Measurements from ENCODE around the gene FOXB1.

Gene FOXB1

DNA sequence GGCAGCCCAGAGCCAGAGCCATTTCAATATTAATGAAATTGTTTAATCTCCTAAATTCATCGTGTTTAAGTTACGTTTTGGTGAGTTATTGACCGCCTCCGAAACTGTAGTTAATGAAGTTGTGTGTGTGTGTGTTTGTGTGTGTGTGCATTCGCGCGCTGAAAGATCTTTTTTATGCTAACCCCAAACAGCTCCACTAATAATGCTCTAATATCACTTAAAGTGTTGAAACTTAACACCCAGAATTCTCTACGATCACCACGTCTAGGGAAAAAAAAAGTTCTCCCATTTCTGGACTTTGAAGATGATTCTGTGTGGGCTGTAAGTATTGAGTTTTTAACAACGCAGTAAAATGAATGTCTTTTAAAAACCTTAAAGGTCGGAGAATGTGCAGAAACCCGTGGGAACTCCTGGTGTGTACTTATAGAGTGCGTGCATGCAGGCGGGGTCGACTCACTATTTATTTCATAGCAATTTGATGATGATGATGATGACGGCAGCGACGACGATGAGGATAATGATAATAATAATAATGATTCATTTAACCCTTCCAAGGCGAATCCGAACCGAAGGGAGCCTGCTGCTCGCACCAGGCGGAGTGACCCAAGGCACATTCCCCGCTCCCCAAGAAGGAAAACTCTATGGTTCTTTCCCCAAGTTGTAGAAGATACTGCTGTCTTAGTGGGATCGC, 1.4 kb upstream of the FOXB1 start:
- H3K27me3 ChIP-seq (replicated peaks; ENCODE audit: control insufficient read depth, insufficient read depth, low read length), result peaks cover 6% of the 10 kb centered on the region
- no peak for DNase-seq (ENCODE audit: extremely low read depth, insufficient read length)
- no peak overlapping the region for H3K4me3 ChIP-seq (replicated peaks; ENCODE audit: low read depth, low read length)
- H3K36me3 ChIP-seq (ENCODE audit: control insufficient read depth, insufficient read depth, low read length), result no peaks in the 10 kb centered on the region
- TF ChIP-seq, protein P1, sequence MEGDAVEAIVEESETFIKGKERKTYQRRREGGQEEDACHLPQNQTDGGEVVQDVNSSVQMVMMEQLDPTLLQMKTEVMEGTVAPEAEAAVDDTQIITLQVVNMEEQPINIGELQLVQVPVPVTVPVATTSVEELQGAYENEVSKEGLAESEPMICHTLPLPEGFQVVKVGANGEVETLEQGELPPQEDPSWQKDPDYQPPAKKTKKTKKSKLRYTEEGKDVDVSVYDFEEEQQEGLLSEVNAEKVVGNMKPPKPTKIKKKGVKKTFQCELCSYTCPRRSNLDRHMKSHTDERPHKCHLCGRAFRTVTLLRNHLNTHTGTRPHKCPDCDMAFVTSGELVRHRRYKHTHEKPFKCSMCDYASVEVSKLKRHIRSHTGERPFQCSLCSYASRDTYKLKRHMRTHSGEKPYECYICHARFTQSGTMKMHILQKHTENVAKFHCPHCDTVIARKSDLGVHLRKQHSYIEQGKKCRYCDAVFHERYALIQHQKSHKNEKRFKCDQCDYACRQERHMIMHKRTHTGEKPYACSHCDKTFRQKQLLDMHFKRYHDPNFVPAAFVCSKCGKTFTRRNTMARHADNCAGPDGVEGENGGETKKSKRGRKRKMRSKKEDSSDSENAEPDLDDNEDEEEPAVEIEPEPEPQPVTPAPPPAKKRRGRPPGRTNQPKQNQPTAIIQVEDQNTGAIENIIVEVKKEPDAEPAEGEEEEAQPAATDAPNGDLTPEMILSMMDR (IDR thresholded peaks at IDR 0.05; ENCODE audit: insufficient read depth, low read length, poor library complexity, severe bottlenecking), result no peak

DNA sequence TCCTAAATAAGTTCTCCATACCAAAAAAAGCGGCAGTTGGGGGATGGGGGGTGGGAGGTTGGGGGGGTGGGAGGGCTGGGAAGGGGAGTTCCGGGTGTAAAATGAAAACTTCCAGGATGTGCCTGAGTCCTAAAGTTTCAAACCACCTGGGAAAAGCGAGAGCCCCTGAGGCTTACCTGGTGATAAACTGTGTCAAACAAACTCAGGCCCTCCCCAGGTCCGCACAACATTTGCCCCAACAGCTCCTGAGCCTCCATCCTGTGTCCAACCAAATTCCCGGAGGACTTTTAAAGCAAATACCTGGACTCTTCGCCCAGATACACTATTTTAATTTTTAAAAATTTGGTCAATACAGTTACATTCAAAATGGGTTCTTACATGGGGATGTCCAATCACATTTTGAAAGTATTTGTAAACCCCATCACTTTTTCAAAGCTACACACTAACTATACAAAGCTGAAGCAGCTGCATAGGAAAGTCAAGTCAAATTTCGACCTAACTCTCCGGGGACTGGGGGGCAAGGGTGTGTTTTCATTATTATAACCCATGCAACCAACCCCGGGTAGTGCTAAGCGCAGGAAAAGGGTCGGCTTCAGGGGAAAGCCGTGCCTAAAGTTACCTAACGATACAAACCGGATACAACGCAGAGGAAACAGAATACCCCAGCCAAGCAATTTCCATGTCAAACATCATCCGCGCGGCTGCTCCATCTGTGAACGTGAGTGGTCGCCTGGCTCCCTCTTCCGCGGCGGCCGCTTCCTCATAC, 685 bp upstream of the FOXB1 start:
- no peak for DNase-seq (ENCODE audit: extremely low read depth, insufficient read length)
- H3K36me3 ChIP-seq (ENCODE audit: control insufficient read depth, insufficient read depth, low read length), result no peaks in the 10 kb centered on the region
- H3K27me3 ChIP-seq (replicated peaks; ENCODE audit: control insufficient read depth, insufficient read depth, low read length), result peaks cover 6% of the 10 kb centered on the region
- TF ChIP-seq, protein P1 (IDR thresholded peaks at IDR 0.05; ENCODE audit: insufficient read depth, low read length, poor library complexity, severe bottlenecking), result no peak
- H3K4me3 ChIP-seq (replicated peaks; ENCODE audit: low read depth, low read length), result no peak overlapping the region

DNA sequence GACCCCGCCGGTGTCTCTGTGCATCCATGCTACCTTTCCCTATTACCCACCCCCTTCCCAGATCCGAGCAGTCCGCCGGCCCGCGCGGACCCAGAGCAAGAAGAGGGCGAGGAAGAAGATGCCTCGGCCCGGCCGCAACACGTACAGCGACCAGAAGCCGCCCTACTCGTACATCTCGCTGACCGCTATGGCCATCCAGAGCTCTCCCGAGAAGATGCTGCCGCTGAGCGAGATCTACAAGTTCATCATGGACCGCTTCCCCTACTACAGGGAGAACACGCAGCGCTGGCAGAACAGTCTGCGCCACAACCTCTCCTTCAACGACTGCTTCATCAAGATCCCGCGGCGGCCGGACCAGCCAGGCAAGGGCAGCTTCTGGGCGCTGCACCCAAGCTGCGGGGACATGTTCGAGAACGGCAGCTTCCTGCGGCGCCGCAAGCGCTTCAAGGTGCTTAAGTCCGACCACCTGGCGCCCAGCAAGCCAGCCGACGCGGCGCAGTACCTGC, 788 bp downstream of the FOXB1 start:
- Histone ChIP-seq H3K36me3 (ENCODE audit: control insufficient read depth, insufficient read depth, low read length) (no peaks in the 10 kb centered on the region), H3K27me3 (replicated peaks; ENCODE audit: control insufficient read depth, insufficient read depth, low read length) (peaks cover 6% of the 10 kb centered on the region), H3K4me3 (replicated peaks; ENCODE audit: low read depth, low read length) (no peak overlapping the region)
- TF ChIP-seq, protein P1 (IDR thresholded peaks at IDR 0.05; ENCODE audit: insufficient read depth, low read length, poor library complexity, severe bottlenecking), result no peak
- no peak for DNase-seq (ENCODE audit: extremely low read depth, insufficient read length)

DNA sequence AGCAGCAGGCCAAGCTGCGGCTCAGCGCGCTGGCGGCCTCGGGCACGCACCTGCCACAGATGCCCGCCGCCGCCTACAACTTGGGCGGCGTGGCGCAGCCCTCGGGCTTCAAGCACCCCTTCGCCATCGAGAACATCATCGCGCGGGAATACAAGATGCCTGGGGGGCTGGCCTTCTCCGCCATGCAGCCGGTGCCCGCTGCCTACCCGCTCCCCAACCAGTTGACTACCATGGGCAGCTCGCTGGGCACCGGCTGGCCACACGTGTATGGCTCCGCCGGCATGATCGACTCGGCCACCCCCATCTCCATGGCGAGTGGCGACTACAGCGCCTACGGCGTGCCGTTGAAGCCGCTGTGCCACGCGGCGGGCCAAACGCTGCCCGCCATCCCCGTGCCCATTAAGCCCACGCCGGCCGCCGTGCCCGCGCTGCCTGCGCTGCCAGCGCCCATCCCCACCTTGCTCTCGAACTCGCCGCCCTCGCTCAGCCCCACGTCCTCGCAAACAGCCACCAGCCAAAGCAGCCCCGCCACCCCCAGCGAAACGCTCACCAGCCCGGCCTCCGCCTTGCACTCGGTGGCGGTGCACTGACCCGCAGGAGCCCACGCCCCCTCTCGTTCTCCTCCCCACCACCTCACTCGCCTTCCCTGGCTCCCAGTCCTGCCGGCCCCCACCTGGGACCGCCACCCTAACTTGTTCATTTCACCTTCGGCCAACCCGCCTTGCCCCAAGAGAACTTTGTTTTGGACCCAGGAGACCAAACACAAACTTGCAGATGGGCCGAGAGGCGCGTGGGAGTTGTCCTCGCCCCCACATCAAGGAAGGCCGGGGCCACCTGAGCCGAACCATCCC, 1.5 kb downstream of the FOXB1 start:
- H3K36me3 ChIP-seq (ENCODE audit: control insufficient read depth, insufficient read depth, low read length), result no peaks in the 10 kb centered on the region
- H3K4me3 ChIP-seq (replicated peaks; ENCODE audit: low read depth, low read length), result peak overlapping the region; percentile 61
- peaks cover 3% of the 10 kb centered on the region; the same call in 1 of the 2 replicates for H3K27me3 ChIP-seq (replicated peaks; ENCODE audit: control insufficient read depth, insufficient read depth, low read length)
- TF ChIP-seq, protein P1 (IDR thresholded peaks at IDR 0.05; ENCODE audit: insufficient read depth, low read length, poor library complexity, severe bottlenecking), result no peak
- DNase-seq (ENCODE audit: extremely low read depth, insufficient read length), result no peak

DNA sequence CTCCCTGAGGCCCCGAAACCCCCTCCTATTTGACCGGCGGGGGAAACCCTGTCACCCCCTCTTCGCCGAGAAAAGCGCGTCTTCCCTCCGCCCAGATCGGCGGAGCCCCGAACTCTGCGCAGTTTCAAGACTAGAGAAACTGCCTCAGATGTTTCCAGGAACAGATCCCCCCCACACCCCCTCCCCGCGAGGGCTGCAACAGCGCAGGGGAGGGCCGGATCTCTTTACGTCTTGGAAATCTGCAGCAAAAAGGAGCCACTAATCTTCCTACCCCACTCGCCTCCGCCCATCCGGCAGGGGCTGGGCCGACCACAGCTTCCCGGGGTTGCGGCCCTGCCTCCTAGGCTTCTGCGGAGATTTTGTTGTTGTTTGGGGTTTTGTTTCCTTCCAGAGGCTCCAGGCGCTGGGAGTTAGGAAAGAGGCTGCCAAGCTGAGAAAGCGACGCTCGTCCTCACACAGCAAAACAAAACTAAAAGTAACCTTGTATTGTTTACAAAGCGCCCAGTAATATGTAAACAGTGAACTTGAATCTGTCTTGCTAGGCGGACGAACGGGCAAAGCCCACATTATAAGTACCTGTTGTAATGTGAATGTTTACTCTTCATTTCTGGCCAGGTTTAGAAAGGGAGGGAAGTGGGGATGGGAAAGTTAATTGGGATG, 2.2 kb downstream of the FOXB1 start:
- Histone ChIP-seq H3K36me3 (ENCODE audit: control insufficient read depth, insufficient read depth, low read length) (no peaks in the 10 kb centered on the region), H3K4me3 (replicated peaks; ENCODE audit: low read depth, low read length) (peak overlapping the region; percentile 61), H3K27me3 (replicated peaks; ENCODE audit: control insufficient read depth, insufficient read depth, low read length) (peaks cover 3% of the 10 kb centered on the region; the same call in 1 of the 2 replicates)
- TF ChIP-seq, protein P1 (IDR thresholded peaks at IDR 0.05; ENCODE audit: insufficient read depth, low read length, poor library complexity, severe bottlenecking), result no peak
- no peak for DNase-seq (ENCODE audit: extremely low read depth, insufficient read length)

Measured in GM06990 (cell line).